GM19351 (cell line): ENCODE data around the gene PZP.

ENCODE experiments used
- ATAC-seq: cut with Tn5 transposase; IDR thresholded peaks from one replicate; pipeline ENCODE4 v1.9.1; 2021; ENCODE audit warnings: mild to moderate bottlenecking, moderate library complexity; ENCODE audit not compliant: unreplicated experiment

Gene PZP

GRCh38 chr12:9127936-9128663 lies 80.1 kb downstream of the PZP start:
- ATAC-seq = no peak

- no peak for ATAC-seq
Measured at GRCh38 chr12:9127484-9127883, 80.7 kb downstream of the PZP start.

DNA sequence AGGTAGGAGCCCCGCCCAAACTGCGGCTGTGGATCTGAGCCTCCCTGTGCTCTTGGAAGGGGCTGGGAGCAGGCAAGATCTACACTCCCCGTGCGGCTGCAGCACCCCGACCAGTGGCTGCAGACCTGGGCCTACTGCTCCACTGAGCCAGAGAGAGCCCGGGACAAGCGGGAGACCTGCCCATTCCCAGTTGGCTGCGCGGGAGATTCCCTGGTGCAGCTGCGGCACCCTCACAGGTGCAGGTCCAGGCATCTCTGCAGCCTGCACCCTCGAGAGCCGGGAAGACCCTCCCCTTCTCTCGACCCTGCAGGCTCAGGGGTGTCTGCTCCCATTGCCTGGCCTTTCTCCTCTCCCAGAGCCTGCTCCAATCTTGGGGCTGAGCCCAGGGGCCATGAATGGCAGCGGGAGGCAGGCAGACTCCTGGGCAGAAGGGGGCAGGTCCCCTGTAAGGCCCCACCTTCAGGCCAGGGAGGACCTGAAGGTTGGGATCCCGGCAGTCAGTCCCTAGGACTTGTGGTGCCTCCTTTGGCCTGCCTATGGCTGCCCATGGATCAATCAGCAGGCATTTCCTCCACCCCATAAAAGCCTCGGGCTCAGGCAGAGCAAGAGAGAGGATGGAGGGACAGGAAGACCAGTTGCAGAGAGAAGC lies 83.7 kb downstream of the PZP start:
- no peak for ATAC-seq

GRCh38 chr12:9123781-9124382 lies 84.3 kb downstream of the PZP start:
- ATAC-seq = no peak

- no peak for ATAC-seq
Measured at GRCh38 chr12:9122091-9122609, 86.0 kb downstream of the PZP start.

DNA sequence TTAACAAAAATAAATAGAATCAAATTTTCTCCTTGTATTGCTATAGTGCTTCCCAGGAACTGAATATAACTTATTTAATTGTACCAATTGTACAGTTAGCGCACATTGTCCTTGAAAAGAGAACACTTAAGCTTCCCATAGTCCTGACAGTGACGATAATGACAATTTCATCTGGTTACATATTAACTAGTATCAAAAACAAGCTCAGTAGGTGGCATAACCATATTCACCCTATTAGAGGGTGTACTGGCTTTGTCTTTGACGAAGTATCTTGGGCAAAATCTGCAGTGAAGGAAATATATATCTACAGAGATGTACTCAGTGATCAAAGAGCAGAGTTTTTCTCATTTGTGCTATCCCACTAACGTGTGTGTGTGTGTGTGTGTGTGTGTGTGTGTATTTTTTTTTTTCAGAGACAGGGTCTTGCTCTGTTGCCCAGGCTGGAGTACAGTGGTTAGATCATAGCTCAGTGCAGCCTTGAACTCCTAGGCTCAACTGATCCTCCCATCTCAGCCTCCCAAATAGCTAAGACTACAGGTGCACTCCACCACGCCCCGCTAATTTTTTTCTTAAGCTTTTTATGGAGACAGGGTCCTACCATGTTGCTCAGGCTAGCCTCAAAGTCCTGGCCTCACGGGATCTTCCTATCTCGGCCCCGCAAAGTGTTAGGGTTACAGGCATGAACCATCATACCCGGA lies 87.6 kb downstream of the PZP start:
- ATAC-seq = no peak

GRCh38 chr12:9118158-9118557 lies 90.0 kb downstream of the PZP start:
- ATAC-seq = no peak

DNA sequence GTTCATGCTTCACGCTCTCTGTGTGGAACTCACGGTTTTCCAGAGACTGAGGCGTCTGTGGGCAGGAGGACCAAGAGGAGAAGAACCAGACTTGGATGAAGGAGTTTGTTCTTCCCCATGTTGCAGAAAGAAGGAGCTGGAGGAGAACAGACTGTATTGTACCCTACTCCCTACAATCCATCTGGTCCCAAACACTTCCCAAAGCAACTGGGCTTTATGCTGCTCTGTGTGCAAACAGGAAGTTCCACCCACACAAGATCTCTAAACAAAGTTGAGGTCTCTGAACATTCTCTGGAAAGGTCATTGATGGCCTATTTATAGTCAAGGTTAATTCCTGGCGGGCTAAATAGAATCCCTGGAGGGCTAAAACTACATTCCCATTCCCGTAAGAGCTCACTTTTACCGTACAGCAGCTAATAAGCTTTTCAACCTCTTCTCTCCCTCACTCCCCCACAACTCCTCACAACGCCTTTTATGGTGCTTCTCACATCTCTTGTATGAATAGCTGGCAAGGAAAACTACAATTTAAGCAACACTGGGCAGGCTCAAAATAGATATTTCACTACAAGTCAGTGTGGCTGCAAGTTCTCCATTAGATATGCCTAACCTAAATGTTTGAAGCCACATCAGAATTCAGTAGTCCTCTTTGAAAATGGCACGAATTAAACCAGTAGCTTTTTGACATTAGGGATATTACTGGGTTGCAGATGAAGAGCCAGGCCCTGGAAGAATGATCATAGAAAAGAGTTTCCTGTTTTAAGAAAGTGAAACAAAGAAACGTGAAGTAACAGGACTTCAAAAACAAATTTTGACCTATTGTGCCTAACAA lies 92.2 kb downstream of the PZP start, which contains the start of gene A2M:
Gene A2M, minus strand, starts transcription at position 189 of the 829 bp plus-strand sequence. Its CDS starts 70 bp downstream, at position 119.
- ATAC-seq = no peak

GRCh38 chr12:9114946-9115345 lies 93.2 kb downstream of the PZP start:
- ATAC-seq = no peak

DNA sequence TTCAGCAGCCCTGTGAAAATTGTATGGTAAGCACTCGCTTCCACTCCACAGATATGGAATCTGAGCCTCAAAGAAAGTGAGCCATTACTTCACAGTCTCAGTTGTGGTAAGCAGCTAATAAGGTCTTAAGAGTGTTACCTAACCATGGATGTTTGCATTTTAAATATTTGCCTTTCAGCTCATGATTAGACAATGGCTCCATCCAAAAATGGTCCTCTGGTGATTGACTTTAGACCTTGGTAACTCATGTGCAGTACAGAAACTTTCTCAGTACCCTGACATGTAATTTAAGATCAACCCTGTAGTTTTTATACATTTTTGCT lies 94.2 kb downstream of the PZP start:
- ATAC-seq = no peak

DNA sequence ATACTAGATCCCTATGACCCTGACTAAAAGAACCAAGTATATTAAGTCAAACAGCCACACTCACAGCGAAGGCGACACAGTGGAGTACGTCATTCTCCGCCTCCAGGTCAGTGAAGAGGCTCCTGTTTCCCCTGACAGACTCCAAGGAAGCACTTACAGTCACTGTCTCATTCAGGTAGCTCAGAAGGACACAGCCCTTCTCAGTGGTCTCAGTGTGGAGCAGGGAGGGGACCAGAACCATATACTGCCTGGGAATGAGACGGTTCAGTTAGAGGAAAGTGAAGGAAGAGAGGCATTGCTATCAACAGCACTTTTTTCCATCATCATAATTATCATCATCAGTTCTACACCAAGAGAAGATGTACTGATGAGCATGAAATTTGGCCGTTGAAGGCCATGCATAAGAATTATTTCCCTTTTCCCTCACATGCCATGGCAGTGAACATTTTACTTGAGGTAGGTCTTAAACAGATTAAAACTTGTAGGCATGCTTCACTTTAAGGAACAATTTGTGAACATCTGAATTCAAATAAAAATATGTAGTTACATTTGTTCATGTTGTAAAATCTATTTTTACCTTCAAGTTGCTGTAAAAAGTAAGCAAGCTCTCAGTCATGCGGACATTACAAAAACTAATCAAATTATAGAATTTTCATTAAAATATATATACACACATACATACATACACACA lies 94.8 kb downstream of the PZP start:
- no peak for ATAC-seq

DNA sequence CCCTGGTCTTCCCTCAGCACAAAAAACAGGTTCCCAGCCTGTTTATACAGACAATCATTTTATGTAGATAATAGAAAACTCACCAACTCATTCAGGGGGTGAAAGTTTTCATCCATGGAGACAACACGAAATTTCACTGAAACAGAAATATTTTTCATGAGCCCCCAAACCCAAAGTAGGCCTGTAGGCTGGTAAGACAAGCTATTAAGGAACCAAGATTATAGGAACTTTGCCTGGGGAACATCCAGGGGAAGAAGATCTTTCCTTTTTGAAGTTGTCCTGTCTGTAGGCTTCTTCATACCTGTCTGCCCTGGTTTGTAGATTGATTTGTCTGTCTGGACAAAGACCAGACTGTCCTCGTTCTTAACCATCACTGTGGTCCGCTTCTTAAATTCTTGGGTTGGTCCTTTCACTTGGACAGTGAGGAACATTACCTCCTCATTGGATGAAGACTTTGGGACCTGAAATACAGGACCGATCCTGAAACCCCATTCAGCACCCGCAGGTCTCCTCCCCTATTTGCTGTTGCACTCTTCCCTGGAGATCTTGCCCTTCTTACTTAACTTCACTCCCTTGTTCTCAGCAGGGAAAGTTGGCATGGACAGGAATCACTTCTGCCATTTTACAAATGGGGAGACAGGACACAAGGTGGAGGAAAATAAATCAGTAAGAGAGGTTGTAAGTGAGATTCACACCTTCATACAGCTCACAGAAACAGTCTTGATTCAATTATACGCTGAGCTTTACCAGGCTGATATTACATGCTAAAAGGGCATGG lies 95.9 kb downstream of the PZP start:
- ATAC-seq = no peak

DNA sequence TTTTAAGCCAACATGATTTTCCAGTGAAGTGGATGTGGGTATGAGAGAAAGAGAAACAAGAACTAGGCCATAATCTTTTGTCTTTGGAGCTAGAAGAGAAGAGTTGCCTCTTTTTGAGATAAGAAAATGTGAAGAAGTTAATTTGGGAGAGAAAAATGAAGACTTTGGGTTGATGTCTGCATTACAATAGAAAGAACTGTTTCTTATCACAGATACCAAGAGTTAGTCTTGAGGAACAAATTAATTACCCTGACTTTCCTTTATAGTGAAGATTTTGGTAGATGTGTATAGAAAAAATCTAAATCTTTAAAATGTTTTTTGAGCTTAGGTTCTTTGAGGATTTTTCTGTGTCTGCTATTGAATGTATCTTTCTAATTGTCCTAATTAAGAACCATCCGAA lies 96.7 kb downstream of the PZP start:
- ATAC-seq = no peak

GRCh38 chr12:9109737-9110491 lies 98.3 kb downstream of the PZP start:
- ATAC-seq = no peak

DNA sequence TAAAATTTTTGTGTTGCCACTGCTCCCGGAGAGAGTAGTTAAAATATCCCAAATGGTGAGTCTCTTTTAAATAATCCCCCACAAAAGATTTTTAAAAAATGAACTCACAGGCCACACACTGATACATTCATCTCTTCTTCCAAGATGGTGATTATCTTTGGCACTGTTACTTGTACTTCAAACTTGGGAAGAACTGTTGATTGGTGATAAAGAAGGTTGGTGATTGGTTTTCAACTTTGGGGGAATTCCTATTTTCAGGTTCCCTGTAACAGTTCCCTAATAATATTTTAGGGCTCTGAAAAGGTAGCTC lies 99.0 kb downstream of the PZP start:
- no peak for ATAC-seq

GRCh38 chr12:9108504-9109212 lies 99.5 kb downstream of the PZP start:
- ATAC-seq = no peak

DNA sequence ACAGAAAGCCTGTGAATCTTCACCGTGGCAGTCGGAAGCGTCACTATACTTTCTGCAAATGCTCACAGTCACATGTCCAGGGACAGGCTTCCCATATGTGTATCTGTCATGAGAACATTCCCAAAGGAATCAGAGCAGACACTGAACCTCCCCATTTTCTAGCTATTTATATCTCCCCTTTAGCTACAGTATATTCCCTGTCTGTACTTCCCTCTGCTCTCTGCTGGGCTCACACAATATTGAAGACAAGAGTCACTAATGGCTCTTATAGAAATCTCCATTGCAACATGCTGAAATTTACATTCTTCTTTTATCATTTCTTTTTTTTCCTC lies 100.7 kb downstream of the PZP start:
- ATAC-seq = no peak
